BJ (cell line): ENCODE results near the gene PSD4. TPM values are rescaled to one million over a fixed set of nuclear protein-coding genes. Genes with fewer than 3 reads are reported as not detected.
A peak's percentile ranks its signal among the peaks of the same experiment; 100 is the strongest.
"Not testable (repeated sequence)": the region's sequence is repeated elsewhere in the genome, so short reads cannot be mapped to it uniquely, and the experiment has no call there.

Source experiments
- CTCF ChIA-PET: fragments of 350-600 bp; formaldehyde crosslinking; extraction: SDS; loops from one replicate; lab custom pipeline; 2021; ENCODE audit warnings: antibody characterized with exemption, inconsistent platforms; lab: Yijun Ruan, JAX
- POLR2A ChIA-PET: fragments of 300-600 bp; sonication (Branson Sonifier 250); formaldehyde crosslinking; extraction: SDS; loops from one replicate; lab custom pipeline; 2021; ENCODE audit warnings: antibody characterized with exemption; lab: Charles Lee
- DNase-seq: peaks from one replicate; pipeline ENCODE4 v3.0.0-alpha.2; 2011; ENCODE audit warnings: low read depth
- H3K27me3 ChIP-seq: 2 replicates; pipeline ENCODE4 v1.6.0; 2011; ENCODE audit warnings: low read length; ENCODE audit not compliant: control insufficient read depth, insufficient read depth
- H3K36me3 ChIP-seq: 2 replicates; pipeline ENCODE4 v1.5.1; 2011; ENCODE audit warnings: low read length; ENCODE audit not compliant: control insufficient read depth, insufficient read depth
- H3K4me3 ChIP-seq: 2 replicates; pipeline ENCODE4 v1.5.1; 2011; ENCODE audit warnings: low read depth, mild to moderate bottlenecking, control low read depth, low read length
- CTCF ChIP-seq: IDR thresholded peaks from 2 replicates; pipeline ENCODE4 v1.5.1; 2011; ENCODE audit warnings: low read depth, mild to moderate bottlenecking, control low read depth, inconsistent platforms, low read length, moderate library complexity; ENCODE audit not compliant: insufficient read depth
- polyA plus RNA-seq: library from polyadenylated mRNA; depleted of rRNA; stranded (reverse); fragments of >200 nt; gene quantifications from 2 replicates; pipeline ENCODE4 v1.2.3, GENCODE V29; 2011

The PSD4 gene
- polyA plus RNA-seq, 1 experiment: 1.9 TPM

DNA sequence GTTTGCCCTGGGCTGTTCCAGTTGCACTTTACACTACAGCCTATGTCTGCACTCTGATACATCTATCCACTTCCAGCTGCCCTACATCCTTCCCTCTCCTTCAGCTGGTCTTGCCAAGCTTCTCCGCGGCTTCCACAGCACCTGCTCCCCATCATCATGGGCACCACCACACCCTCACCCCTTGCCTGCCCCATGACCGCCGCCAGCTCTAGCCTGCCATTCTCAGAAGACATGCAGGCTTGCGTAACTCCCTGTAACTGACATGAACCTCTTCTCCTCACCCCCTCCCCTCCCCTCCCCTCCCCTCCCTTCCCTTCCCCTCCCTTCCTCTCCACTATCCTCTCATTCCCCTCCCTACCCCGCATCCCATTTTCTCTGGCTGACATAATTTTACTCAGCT is 59.0 kb downstream of the PSD4 start:
- no peaks in the 10 kb centered on the region; the same call in 1 of the 2 replicates for H3K36me3 ChIP-seq
- no peaks in the 10 kb centered on the region for H3K27me3 ChIP-seq
- CTCF ChIA-PET: interaction anchor here (1.3 to 3.2 kb wide), 3 partner anchors 8 to 34 kb away, joined by 5 to 13 read pairs (median 5); no protein-coding TSS in a partner anchor
- TF ChIP-seq CTCF: no peak
- POLR2A ChIA-PET: no interaction called here
- DNase-seq: no peak
- H3K4me3 ChIP-seq: no peak overlapping the region

DNA sequence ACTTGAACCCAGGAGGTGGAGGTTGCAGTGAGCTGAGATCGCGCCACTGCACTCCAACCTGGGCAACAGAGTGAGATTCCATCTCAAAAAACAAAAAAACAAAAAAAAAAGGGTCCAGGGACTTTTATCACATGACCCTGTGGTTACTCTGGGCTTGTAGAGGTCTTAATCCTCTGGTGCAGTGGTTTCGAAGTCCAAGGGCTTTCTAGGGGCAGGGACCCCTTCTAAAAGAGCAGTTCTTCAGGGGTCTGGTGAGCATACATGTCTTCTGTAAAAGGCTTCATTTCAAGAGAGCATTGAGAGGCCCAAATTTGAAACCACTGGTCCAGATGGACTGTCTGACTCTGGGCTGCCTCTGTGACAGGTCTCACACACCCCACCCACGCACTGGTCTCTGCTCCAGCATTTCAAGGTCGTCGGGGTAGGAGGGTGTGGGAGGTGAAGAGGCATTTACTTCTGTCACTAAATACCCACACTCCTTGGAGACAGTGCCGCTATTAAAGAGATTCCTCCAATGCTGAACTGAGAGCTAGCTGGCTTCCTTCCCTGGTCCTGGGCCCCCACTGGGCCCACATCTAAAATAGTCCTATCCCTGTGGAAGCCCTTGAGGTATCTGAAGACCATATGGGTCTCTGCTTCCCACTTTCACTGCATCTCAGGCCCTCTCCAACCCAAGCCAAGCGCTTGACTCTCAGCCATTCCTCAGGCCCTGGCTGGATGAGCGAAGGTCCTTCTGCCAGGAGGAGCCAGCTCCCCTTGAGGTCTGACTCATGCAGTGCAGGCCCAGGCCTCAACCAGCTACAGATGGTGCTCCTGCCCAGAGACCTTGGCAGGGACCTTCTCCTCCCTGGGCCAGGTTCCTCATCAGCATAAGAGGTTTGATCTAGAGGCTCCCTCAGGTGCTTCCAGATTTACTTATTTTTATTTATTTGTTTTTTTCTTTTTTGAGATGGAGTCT is 60.1 kb downstream of the PSD4 start:
- peak; percentile 31 for TF ChIP-seq CTCF
- POLR2A ChIA-PET: no interaction called here
- no peaks in the 10 kb centered on the region; the same call in 1 of the 2 replicates for H3K36me3 ChIP-seq
- no peaks in the 10 kb centered on the region for H3K27me3 ChIP-seq
- no peak for DNase-seq
- no peak overlapping the region for H3K4me3 ChIP-seq
- CTCF ChIA-PET: interaction anchor here (0.7 to 11.2 kb wide), 5 partner anchors 12 to 136 kb away, joined by 3 to 119 read pairs (median 5); no protein-coding TSS in a partner anchor

- ChIA-PET CTCF (interaction anchor here (0.9 to 11.2 kb wide), 4 partner anchors 11 to 96 kb away, joined by 3 to 119 read pairs (median 6); no protein-coding TSS in a partner anchor), POLR2A (interaction anchor here (0.5 to 1.1 kb wide), 2 partner anchors 11 to 53 kb away, joined by 3 to 11 read pairs; no protein-coding TSS in a partner anchor)
- no peak for TF ChIP-seq CTCF
- Histone ChIP-seq H3K4me3 (peak overlapping the region; percentile 72), H3K36me3 (no peaks in the 10 kb centered on the region; the same call in 1 of the 2 replicates), H3K27me3 (no peaks in the 10 kb centered on the region)
- DNase-seq: no peak
Observed at GRCh38 chr2:113234721-113235346, 61.1 kb downstream of the PSD4 start.

- H3K36me3 ChIP-seq, H3K27me3 ChIP-seq: not testable (repeated sequence)
- CTCF ChIA-PET: interaction anchor here (1.2 to 11.2 kb wide), 3 partner anchors 24 to 97 kb away, joined by 5 to 119 read pairs (median 6); no protein-coding TSS in a partner anchor
- POLR2A ChIA-PET: interaction anchor here (0.5 to 1.1 kb wide), 2 partner anchors 10 to 52 kb away, joined by 3 to 11 read pairs; no protein-coding TSS in a partner anchor
- peak overlapping the region; percentile 72 for H3K4me3 ChIP-seq
- peak; percentile 57 for DNase-seq
Observed at GRCh38 chr2:113235347-113236226, 61.8 kb downstream of the PSD4 start.
